ENCODE results near the gene ALDH9A1.

ALDH9A1 gene

GRCh38 chr1:165624441-165624840 is 73.9 kb downstream of the ALDH9A1 start:
- Histone ChIP-seq H3K27me3 (ENCODE audit: control insufficient read depth, insufficient read depth, low read length) (no peaks in the 10 kb centered on the region), H3K9me3 (ENCODE audit: control insufficient read depth, insufficient read depth, low read length) (no peaks in the 10 kb centered on the region), H3K4me1 (ENCODE audit: control insufficient read depth, insufficient read depth, low read length) (no peaks in the 10 kb centered on the region), H3K4me3 (ENCODE audit: low read length) (no peak overlapping the region), H3K36me3 (ENCODE audit: control insufficient read depth, insufficient read depth, low read length) (no peaks in the 10 kb centered on the region), H3K27ac (ENCODE audit: low read length) (no peak overlapping the region)
- no peak for DNase-seq (ENCODE audit: low read depth, low spot score)
- WGBS (ENCODE audit: insufficient coverage, insufficient read length), result no CpG with 5 or more reads among the region's 4 CpGs

- no peaks in the 10 kb centered on the region for H3K9me3 ChIP-seq (ENCODE audit: control insufficient read depth, insufficient read depth, low read length)
- no peaks in the 10 kb centered on the region for H3K4me1 ChIP-seq (ENCODE audit: control insufficient read depth, insufficient read depth, low read length)
- no peak overlapping the region for H3K4me3 ChIP-seq (ENCODE audit: low read length)
Observed at GRCh38 chr1:165623624-165624023, 74.7 kb downstream of the ALDH9A1 start.

GRCh38 chr1:165619647-165620151 is 78.7 kb downstream of the ALDH9A1 start:
- no peaks in the 10 kb centered on the region for H3K36me3 ChIP-seq (ENCODE audit: control insufficient read depth, insufficient read depth, low read length)
- H3K9me3 ChIP-seq (ENCODE audit: control insufficient read depth, insufficient read depth, low read length), result no peaks in the 10 kb centered on the region
- H3K4me3 ChIP-seq (ENCODE audit: low read length), result no peak overlapping the region
- H3K4me1 ChIP-seq (ENCODE audit: control insufficient read depth, insufficient read depth, low read length), result peaks cover 1% of the 10 kb centered on the region; the same call in 1 of the 2 replicates
- H3K27ac ChIP-seq (ENCODE audit: low read length), result no peak overlapping the region
- DNase-seq (ENCODE audit: low read depth, low spot score), result no peak
- no CpG with 5 or more reads among the region's 1 CpG for WGBS (ENCODE audit: insufficient coverage, insufficient read length)
- H3K27me3 ChIP-seq (ENCODE audit: control insufficient read depth, insufficient read depth, low read length), result no peaks in the 10 kb centered on the region

More at GRCh38 chr1:165623624-165624023, 74.7 kb downstream of the ALDH9A1 start:
- Histone ChIP-seq H3K27me3 (ENCODE audit: control insufficient read depth, insufficient read depth, low read length) (no peaks in the 10 kb centered on the region), H3K36me3 (ENCODE audit: control insufficient read depth, insufficient read depth, low read length) (no peaks in the 10 kb centered on the region), H3K27ac (ENCODE audit: low read length) (no peak overlapping the region)
- no peak for DNase-seq (ENCODE audit: low read depth, low spot score)

GRCh38 chr1:165616987-165617546 is 81.3 kb downstream of the ALDH9A1 start:
- no peak overlapping the region for H3K4me3 ChIP-seq (ENCODE audit: low read length)
- no peak overlapping the region for H3K27ac ChIP-seq (ENCODE audit: low read length)
- no CpG with 5 or more reads among the region's 8 CpGs for WGBS (ENCODE audit: insufficient coverage, insufficient read length)
- H3K27me3 ChIP-seq (ENCODE audit: control insufficient read depth, insufficient read depth, low read length), result no peaks in the 10 kb centered on the region
- H3K9me3 ChIP-seq (ENCODE audit: control insufficient read depth, insufficient read depth, low read length), result no peaks in the 10 kb centered on the region
- H3K36me3 ChIP-seq (ENCODE audit: control insufficient read depth, insufficient read depth, low read length), result no peaks in the 10 kb centered on the region
- no peak for DNase-seq (ENCODE audit: low read depth, low spot score)
- H3K4me1 ChIP-seq (ENCODE audit: control insufficient read depth, insufficient read depth, low read length), result peaks cover 1% of the 10 kb centered on the region; the same call in 1 of the 2 replicates

- peaks cover 1% of the 10 kb centered on the region; the same call in 1 of the 2 replicates for H3K4me1 ChIP-seq (ENCODE audit: control insufficient read depth, insufficient read depth, low read length)
- H3K36me3 ChIP-seq (ENCODE audit: control insufficient read depth, insufficient read depth, low read length), result no peaks in the 10 kb centered on the region
- no peak overlapping the region for H3K4me3 ChIP-seq (ENCODE audit: low read length)
- no peak for DNase-seq (ENCODE audit: low read depth, low spot score)
- no peaks in the 10 kb centered on the region for H3K27me3 ChIP-seq (ENCODE audit: control insufficient read depth, insufficient read depth, low read length)
- H3K9me3 ChIP-seq (ENCODE audit: control insufficient read depth, insufficient read depth, low read length), result no peaks in the 10 kb centered on the region
- no peak overlapping the region for H3K27ac ChIP-seq (ENCODE audit: low read length)
- no CpG with 5 or more reads among the region's 1 CpG for WGBS (ENCODE audit: insufficient coverage, insufficient read length)
Observed at GRCh38 chr1:165616054-165616612, 82.2 kb downstream of the ALDH9A1 start.

Data from iPS DF 6.9 (cell line).